ENCODE measurements around the gene ZBTB12. TPM values are rescaled to one million over a fixed set of nuclear protein-coding genes. Genes with fewer than 3 reads are reported as not detected.

The ZBTB12 gene
- total and polyA plus RNA-seq, 2 of the 8 experiments (the other 6 are each of a cell fraction or from before 2014, with no cell fraction given): 20.7 to 40.8 TPM

DNA sequence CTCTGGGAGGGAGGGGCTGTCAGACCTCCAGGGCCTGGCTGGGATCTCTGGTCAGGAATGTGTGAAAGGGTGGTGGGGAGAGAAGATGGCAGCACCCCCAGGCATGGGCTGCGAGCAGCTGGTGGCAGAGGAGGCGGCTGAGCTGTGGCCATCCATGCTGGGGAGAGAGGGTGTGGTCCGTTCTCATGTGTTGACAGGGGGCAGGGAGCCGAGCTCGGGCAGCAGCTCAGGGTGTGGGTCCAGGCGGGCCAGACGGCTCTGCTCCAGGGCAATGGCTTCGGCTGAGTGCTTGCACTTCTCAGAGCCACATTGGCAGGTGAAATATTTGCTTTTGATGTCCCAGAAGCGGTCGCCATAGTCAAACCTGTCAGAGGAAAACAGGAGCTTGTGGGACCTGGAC is 22.0 kb downstream of the ZBTB12 start:
- DNase-seq (ENCODE audit: low read depth in 1 of 2, low spot score in 2 of 2): no peak
- no peak overlapping the region for H3K4ac ChIP-seq (replicated peaks; ENCODE audit: insufficient read length, low read depth, low read length)
- no peak overlapping the region for H2BK20ac ChIP-seq (ENCODE audit: low read length)
- H4K20me1 ChIP-seq (replicated peaks in 1 of 2; ENCODE audit: control insufficient read depth in 1 of 2, insufficient read depth in 2 of 2, low read length in 2 of 2): peaks cover 2 to 13% of the 10 kb centered on the region in 2 experiments
- peaks cover 0 to 11% (median 0%) of the 10 kb centered on the region in 4 experiments; a peak in 1 of 7 replicates for H3K4me1 ChIP-seq (replicated peaks in 1 of 4; ENCODE audit: control insufficient read depth in 3 of 4, insufficient read depth in 4 of 4, low read length in 3 of 4)
- peaks cover 24 to 50% (median 45%) of the 10 kb centered on the region in 4 experiments for H3K36me3 ChIP-seq (ENCODE audit: control insufficient read depth in 2 of 4, insufficient read depth in 4 of 4, low read length in 3 of 4)
- no peaks in the 10 kb centered on the region for H3K23me2 ChIP-seq (ENCODE audit: low read depth, low read length)
- no peak overlapping the region for H3K14ac ChIP-seq (ENCODE audit: insufficient read length)
- no peak overlapping the region for H3K4me3 ChIP-seq (ENCODE audit: extremely low read depth in 1 of 4, insufficient read depth in 2 of 4, low read depth in 3 of 4, low read length in 4 of 4)
- H2BK12ac ChIP-seq (ENCODE audit: low read depth, low read length): no peak overlapping the region
- POLR2A ChIA-PET (ENCODE audit: partially characterized antibody): interaction anchor here (0.5 to 2.8 kb wide), 9 partner anchors 9 to 144 kb away, joined by 3 to 11 read pairs (median 4); partner anchors contain the start of gene NEU1
- no peak overlapping the region for H3K9ac ChIP-seq (replicated peaks in 1 of 4; ENCODE audit: extremely low read depth in 1 of 4, low read depth in 3 of 4, low read length in 3 of 4)
- no peak overlapping the region for H2BK15ac ChIP-seq (ENCODE audit: low read length)
- H3K18ac ChIP-seq (ENCODE audit: extremely low read depth, low read length): no peak overlapping the region
- CTCF ChIA-PET (ENCODE audit: partially characterized antibody): interaction anchor here (1.4 to 8.1 kb wide), 7 partner anchors 9 to 108 kb away, joined by 4 to 59 read pairs (median 6); no protein-coding TSS in a partner anchor
- TF ChIP-seq SUZ12 (IDR thresholded peaks at IDR 0.05; ENCODE audit: low read length) (no peak), GABPA (IDR thresholded peaks at IDR 0.05; ENCODE audit: borderline replicate concordance, insufficient read depth, low read length) (no peak), HDAC2 (IDR thresholded peaks at IDR 0.05; ENCODE audit: borderline replicate concordance in 1 of 2, low read depth in 2 of 2, low read length in 2 of 2) (no peak), RXRA (IDR thresholded peaks at IDR 0.05; ENCODE audit: insufficient read depth, low read depth, low read length) (no peak), KDM5A (IDR thresholded peaks at IDR 0.05; ENCODE audit: low read length) (no peak), SAP30 (IDR thresholded peaks at IDR 0.05; ENCODE audit: insufficient read depth, insufficient replicate concordance, low read length) (no peak), NANOG (IDR thresholded peaks at IDR 0.05; ENCODE audit: insufficient read depth, low read depth, low read length, poor library complexity, severe bottlenecking) (no peak)
- no peak overlapping the region for H2AFZ ChIP-seq (ENCODE audit: low read length)
- H2BK5ac ChIP-seq (ENCODE audit: low read depth, low read length): no peak overlapping the region
- H4K5ac ChIP-seq (ENCODE audit: insufficient read length, low read depth, low read length): no peak overlapping the region
- no peak for FAIRE-seq
- no peaks in the 10 kb centered on the region; the same call in 1 of the 2 replicates for H3K79me1 ChIP-seq (ENCODE audit: low read depth, low read length)
- H3K56ac ChIP-seq (replicated peaks; ENCODE audit: insufficient read length, low read depth, low read length): no peak overlapping the region
- no peak overlapping the region for H3K4me2 ChIP-seq (ENCODE audit: insufficient read depth in 1 of 2, low read depth in 2 of 2, low read length in 2 of 2)
- WGBS, 2 experiments (ENCODE audit: extremely low coverage in 1 of 2, insufficient coverage in 1 of 2, insufficient read length in 1 of 2, insufficient replicate concordance in 2 of 2, low coverage in 1 of 2, low lambda C conversion rate in 2 of 2, missing lambda C conversion rate in 1 of 2): 92% methylated on average over 10 of the region's 10 CpGs; no CpG with 5 or more reads in 1 of the 2 experiments
- no peaks in the 10 kb centered on the region for H3K9me3 ChIP-seq (ENCODE audit: insufficient read depth in 2 of 2, low read depth in 1 of 2, low read length in 1 of 2)
- no peak overlapping the region for H3K23ac ChIP-seq (ENCODE audit: insufficient read length)
- no peak overlapping the region for H4K8ac ChIP-seq (ENCODE audit: extremely low read depth, insufficient read depth, low read length)
- no peak overlapping the region for H3K27ac ChIP-seq (ENCODE audit: low read depth, low read length)
- H3K27me3 ChIP-seq (replicated peaks in 1 of 4; ENCODE audit: control insufficient read depth in 3 of 4, extremely low read depth in 1 of 4, insufficient read depth in 3 of 4, low read length in 3 of 4): no peaks in the 10 kb centered on the region
- H2AK5ac ChIP-seq (ENCODE audit: low read depth, low read length): no peak overlapping the region
- no peak overlapping the region for H4K91ac ChIP-seq (replicated peaks; ENCODE audit: insufficient read length, low read length)
- no peak overlapping the region for H2BK120ac ChIP-seq (replicated peaks; ENCODE audit: low read depth, low read length)
- no peaks in the 10 kb centered on the region for H3K79me2 ChIP-seq (ENCODE audit: control insufficient read depth in 1 of 2, insufficient read depth in 2 of 2, low read length in 2 of 2)
